Motor neuron (in vitro differentiated cells): ENCODE results near the gene SIGLEC5. TPM values are rescaled to one million over a fixed set of nuclear protein-coding genes. Genes with fewer than 3 reads are reported as not detected.

Experiments
- ATAC-seq, 8 experiments: fragments of 200-7000 bp; cut with Tn5 transposase; replicated peaks in 6 of 8; 2 replicates each; pipeline ENCODE4 v1.8.0; 2021; ENCODE audit warnings: mild to moderate bottlenecking in 8 of 8, moderate library complexity in 8 of 8
- H3K27ac ChIP-seq, 2 donors: fragments of 250-450 bp; sonication (Bioruptor Pico); 2 replicates each; pipeline ENCODE4 v1.9.0; 2021; ENCODE audit warnings: antibody characterized with exemption in 2 of 2, mild to moderate bottlenecking in 2 of 2, moderate library complexity in 1 of 2
- H3K4me1 ChIP-seq, 2 donors: fragments of 250-450 bp; sonication (Bioruptor Pico); replicated peaks in 1 of 2; 2 replicates each; pipeline ENCODE4 v1.6.1; 2021; ENCODE audit warnings: antibody characterized with exemption in 2 of 2, mild to moderate bottlenecking in 2 of 2, moderate library complexity in 1 of 2
- H3K4me3 ChIP-seq, 5 donors: fragments of 250-450 bp; sonication (Bioruptor Pico); 2 replicates each; pipeline ENCODE4 v1.9.0; 2021; ENCODE audit warnings: antibody characterized with exemption in 5 of 5, mild to moderate bottlenecking in 5 of 5, moderate library complexity in 4 of 5
- WGBS, 10 experiments: fragments of 450-650 bp; shearing (Covaris generic); methylation state at CpG; one replicate each; pipeline ENCODE4 v1.0.0; 2022; 5-methylcytosine and 5-hydroxymethylcytosine counted together
- in situ Hi-C, 9 experiments: fragments of 400-800 bp; cut with MboI; loops; one replicate each; pipeline ENCODE4 v1.15.0; 2021; ENCODE audit warnings: low sequenced_read_pairs in 9 of 9, low pct_unique_long_range_greater_than_20kb in 2 of 9; ENCODE audit not compliant: unreplicated experiment in 9 of 9
- total RNA-seq, 8 experiments: library from RNA; unstranded; fragments of 300-600 nt; gene quantifications; 2 replicates each; pipeline versions ENCODE4 v1.2.3 to v1.2.4, GENCODE V29; 2022

SIGLEC5 gene
- total RNA-seq, 8 experiments from 2014 or later, result not detected

- in situ Hi-C loops, result no loop called here
- ATAC-seq, result no peak
- Histone ChIP-seq H3K27ac (no peak overlapping the region), H3K4me3 (no peak overlapping the region), H3K4me1 (no peaks in the 10 kb centered on the region)
- 18 to 80% (median 38%) methylated on average over 1 to 2 of the region's 2 CpGs; no CpG with 5 or more reads in 3 of the 10 experiments for WGBS, 10 experiments
These were observed 9.0 kb downstream of the SIGLEC5 start for GRCh38 chr19:51621178-51621577.

- WGBS, 10 experiments, result 22 to 78% (median 50%) methylated on average over 1 to 7 of the region's 7 CpGs; no CpG with 5 or more reads in 1 of the 10 experiments
- Histone ChIP-seq H3K4me1 (no peaks in the 10 kb centered on the region), H3K27ac (no peak overlapping the region), H3K4me3 (no peak overlapping the region)
- in situ Hi-C loops, result no loop called here
- no peak for ATAC-seq
These were observed 14.2 kb downstream of the SIGLEC5 start for GRCh38 chr19:51615991-51616390.

- no peak for ATAC-seq
- Histone ChIP-seq H3K27ac (no peak overlapping the region), H3K4me3 (no peak overlapping the region), H3K4me1 (no peaks in the 10 kb centered on the region)
- WGBS, 10 experiments, result 0 to 53% (median 38%) methylated on average over 1 to 5 of the region's 5 CpGs
- in situ Hi-C loops, result no loop called here
These were observed 15.4 kb downstream of the SIGLEC5 start for GRCh38 chr19:51614789-51615188.

- no peak for ATAC-seq
- WGBS, 10 experiments, result 0 to 100% (median 10%) methylated on average over 1 of the region's 1 CpG
- no peaks in the 10 kb centered on the region for H3K4me1 ChIP-seq
- no peak overlapping the region for H3K4me3 ChIP-seq
- in situ Hi-C loops, result no loop called here
- H3K27ac ChIP-seq, result no peak overlapping the region
These were observed 19.6 kb downstream of the SIGLEC5 start for GRCh38 chr19:51610576-51610975.

GRCh38 chr19:51607920-51608562 lies 22.2 kb downstream of the SIGLEC5 start:
- WGBS, 10 experiments, result 0 to 100% (median 13%) methylated on average over 1 to 12 of the region's 13 CpGs; no CpG with 5 or more reads in 3 of the 10 experiments
- Histone ChIP-seq H3K4me1 (no peaks in the 10 kb centered on the region), H3K4me3 (no peak overlapping the region), H3K27ac (no peak overlapping the region)
- in situ Hi-C loops, result no loop called here
- peak in 4 of 8 experiments; percentile 17 to 92 (median 90) for ATAC-seq

GRCh38 chr19:51607077-51607476 lies 23.1 kb downstream of the SIGLEC5 start:
- no peaks in the 10 kb centered on the region for H3K4me1 ChIP-seq
- H3K27ac ChIP-seq, result no peak overlapping the region
- WGBS, 10 experiments, result 10 to 60% (median 15%) methylated on average over 1 to 5 of the region's 6 CpGs; no CpG with 5 or more reads in 3 of the 10 experiments
- ATAC-seq, result no peak
- H3K4me3 ChIP-seq, result no peak overlapping the region
- in situ Hi-C loops, result no loop called here

- Histone ChIP-seq H3K4me3 (no peak overlapping the region), H3K27ac (no peak overlapping the region), H3K4me1 (no peaks in the 10 kb centered on the region)
- 0 to 100% (median 77%) methylated on average over 1 to 18 of the region's 20 CpGs; no CpG with 5 or more reads in 4 of the 10 experiments for WGBS, 10 experiments
- no peak for ATAC-seq
- in situ Hi-C loops, result no loop called here
These were observed 27.9 kb downstream of the SIGLEC5 start for GRCh38 chr19:51602189-51602854.

- in situ Hi-C loops, result no loop called here
- WGBS, 10 experiments, result 0 to 64% (median 61%) methylated on average over 1 to 7 of the region's 59 CpGs; no CpG with 5 or more reads in 6 of the 10 experiments
- H3K27ac ChIP-seq, result no peak overlapping the region
- no peaks in the 10 kb centered on the region for H3K4me1 ChIP-seq
- H3K4me3 ChIP-seq, result no peak overlapping the region
- ATAC-seq, result peak in 1 of 8 experiments; percentile 26
These were observed 29.1 kb downstream of the SIGLEC5 start for GRCh38 chr19:51600940-51601580.

- Histone ChIP-seq H3K27ac (no peak overlapping the region), H3K4me3 (no peak overlapping the region), H3K4me1 (peaks cover 0 to 6% of the 10 kb centered on the region in 2 donors)
- in situ Hi-C loops, result no loop called here
- WGBS, 10 experiments, result 50 to 100% (median 74%) methylated on average over 1 to 8 of the region's 10 CpGs; no CpG with 5 or more reads in 1 of the 10 experiments
- ATAC-seq, result no peak
These were observed 31.1 kb downstream of the SIGLEC5 start for GRCh38 chr19:51599084-51599483.

GRCh38 chr19:51598159-51598915 lies 31.9 kb downstream of the SIGLEC5 start:
- no peak overlapping the region for H3K27ac ChIP-seq
- WGBS, 10 experiments, result 20 to 77% (median 43%) methylated on average over 1 to 21 of the region's 31 CpGs; no CpG with 5 or more reads in 4 of the 10 experiments
- peaks cover under 1 to 7% of the 10 kb centered on the region in 2 donors for H3K4me1 ChIP-seq
- in situ Hi-C loops, result no loop called here
- ATAC-seq, result no peak
- H3K4me3 ChIP-seq, result no peak overlapping the region

GRCh38 chr19:51595190-51596175 lies 34.7 kb downstream of the SIGLEC5 start:
- H3K4me1 ChIP-seq, result peaks cover 6 to 13% of the 10 kb centered on the region in 2 donors
- in situ Hi-C loops, result no loop called here
- no peak for ATAC-seq
- H3K4me3 ChIP-seq, result peak overlapping the region in 1 of 5 donors; percentile 71
- 67 to 100% (median 81%) methylated on average over 1 to 5 of the region's 8 CpGs; no CpG with 5 or more reads in 1 of the 10 experiments for WGBS, 10 experiments
- no peak overlapping the region for H3K27ac ChIP-seq

- peak in 5 of 8 experiments; percentile 26 to 45 (median 32) for ATAC-seq
- whole genome bisulfite sequencing, 10 experiments, result 5 to 50% (median 35%) methylated on average over 1 to 4 of the region's 6 CpGs; no CpG with 5 or more reads in 7 of the 10 experiments
- in situ Hi-C loops, result no loop called here
- Histone ChIP-seq H3K4me3 (peak overlapping the region; percentile 45 to 71 (median 49)), H3K27ac (peak overlapping the region in 1 of 2 donors; percentile 60), H3K4me1 (peaks cover 6 to 13% of the 10 kb centered on the region in 2 donors)
These were observed 35.5 kb downstream of the SIGLEC5 start for GRCh38 chr19:51594774-51595109.
